Measurements from ENCODE around the gene OSBPL10.

OSBPL10 gene

DNA sequence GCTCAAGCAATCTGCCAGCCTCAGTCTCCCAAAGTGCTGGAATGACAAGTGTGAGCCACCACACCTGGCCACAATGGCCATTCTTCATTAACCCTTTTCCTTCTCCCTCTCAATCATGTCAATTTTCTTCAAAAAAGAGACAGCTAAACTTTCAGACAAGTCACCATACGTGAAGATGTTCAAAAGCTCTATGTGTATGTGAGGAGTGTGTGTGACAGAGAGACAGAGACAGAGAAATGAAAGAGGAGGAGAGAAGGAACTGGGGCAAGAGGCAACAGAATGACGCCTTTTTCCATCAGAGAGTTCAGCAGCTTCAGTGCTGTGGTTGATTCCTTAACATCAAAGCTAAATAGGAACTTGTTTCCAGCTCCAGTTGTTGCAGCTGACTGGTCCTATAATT lies 27.4 kb downstream of the OSBPL10 start:
- no peak for DNase-seq

DNA sequence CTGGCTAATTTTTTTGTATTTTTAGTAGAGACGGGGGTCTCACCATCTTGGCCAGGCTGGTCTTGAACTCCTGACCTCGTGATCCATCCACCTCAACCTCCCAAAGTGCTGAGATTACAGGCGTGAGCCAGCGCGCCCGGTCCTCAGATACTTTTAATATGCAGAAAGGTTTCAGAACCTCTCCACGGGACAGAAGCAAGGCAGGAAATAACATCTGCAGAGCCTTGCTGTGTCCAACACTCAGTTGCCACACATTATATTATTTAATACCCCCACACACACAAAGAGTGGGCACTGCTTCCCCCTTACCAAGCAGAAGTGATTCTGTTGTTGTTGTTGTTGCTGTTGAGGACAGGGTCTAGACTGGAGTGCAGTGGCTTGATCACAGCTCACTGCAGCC lies 28.0 kb downstream of the OSBPL10 start:
- no peak for DNase-seq

DNA sequence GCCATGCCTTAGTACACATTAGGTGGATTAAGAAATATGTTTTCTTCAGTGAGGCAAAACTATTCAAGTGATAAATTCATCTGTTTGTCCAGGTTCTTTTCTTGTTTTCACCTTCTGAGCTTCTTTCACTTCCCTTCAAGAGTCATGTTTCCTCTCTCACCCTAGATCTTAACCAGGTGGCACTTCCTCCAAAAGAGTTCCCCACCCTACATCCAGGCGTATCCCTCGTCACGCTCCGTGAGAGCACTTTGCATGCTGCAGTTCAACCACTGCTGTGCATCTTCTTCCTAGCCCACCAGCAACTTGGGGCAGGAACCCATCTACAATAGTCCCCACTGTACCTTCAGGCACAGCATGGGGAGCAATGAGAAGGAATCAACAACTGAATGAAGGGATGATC lies 28.9 kb downstream of the OSBPL10 start:
- no peak for DNase-seq

DNA sequence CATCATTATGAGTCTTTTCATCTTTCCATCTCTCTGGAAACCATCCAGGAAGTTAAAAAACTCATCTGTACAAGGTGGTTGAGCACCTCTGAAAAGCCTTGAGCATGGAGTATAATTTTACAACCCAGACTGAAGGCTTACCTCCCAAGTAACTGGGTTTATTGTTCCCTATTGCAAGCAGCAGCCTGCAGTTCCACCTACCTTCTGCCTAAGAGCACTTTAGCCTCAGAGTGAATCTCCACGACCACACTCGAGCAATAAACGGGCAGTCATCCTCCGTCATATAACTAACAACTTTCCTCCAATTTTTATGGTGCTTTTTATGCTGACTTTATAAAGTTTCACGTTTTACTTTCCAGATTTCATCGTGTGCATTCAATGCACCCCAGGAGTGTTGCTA lies 32.8 kb downstream of the OSBPL10 start:
- DNase-seq: no peak

DNA sequence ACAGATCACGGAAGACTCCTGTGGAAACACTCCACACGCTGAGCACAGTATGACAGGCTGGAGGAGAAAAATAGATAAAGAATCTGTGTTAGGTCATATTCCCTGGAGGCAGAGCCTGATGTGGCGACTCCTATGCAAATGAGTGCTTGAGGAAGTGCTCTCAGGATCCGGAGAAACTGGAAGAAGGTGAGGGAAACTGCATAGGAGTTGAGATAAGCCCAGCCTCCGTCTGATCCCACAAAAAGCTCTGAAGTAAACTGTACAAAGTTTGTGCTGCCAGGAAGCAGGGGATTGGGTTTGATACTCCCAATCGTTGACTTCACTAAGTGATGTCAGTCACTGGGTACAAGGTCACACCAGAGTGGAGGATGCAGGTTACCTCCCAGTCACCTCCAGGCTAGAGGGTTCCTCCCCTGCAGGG lies 33.4 kb downstream of the OSBPL10 start:
- no peak for DNase-seq

DNA sequence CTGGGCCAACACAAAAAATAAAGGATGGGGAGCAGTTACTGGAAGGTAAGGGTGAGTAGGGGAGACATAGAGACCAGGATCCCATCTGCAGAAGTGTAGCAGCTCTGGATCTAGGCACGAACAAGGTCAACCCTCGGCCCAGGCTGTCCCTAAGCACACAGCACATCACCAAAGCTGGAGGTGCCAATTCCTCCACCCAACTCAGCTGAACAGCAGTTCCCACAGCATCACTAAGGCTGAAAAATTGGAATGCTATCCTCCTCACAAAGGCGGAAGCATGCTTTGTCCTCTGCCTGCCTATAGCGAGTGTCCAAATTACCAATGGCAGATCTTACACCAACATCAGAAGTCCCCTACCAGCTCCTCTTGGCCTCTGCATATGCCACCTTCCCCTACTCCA lies 33.9 kb downstream of the OSBPL10 start:
- DNase-seq: no peak

DNA sequence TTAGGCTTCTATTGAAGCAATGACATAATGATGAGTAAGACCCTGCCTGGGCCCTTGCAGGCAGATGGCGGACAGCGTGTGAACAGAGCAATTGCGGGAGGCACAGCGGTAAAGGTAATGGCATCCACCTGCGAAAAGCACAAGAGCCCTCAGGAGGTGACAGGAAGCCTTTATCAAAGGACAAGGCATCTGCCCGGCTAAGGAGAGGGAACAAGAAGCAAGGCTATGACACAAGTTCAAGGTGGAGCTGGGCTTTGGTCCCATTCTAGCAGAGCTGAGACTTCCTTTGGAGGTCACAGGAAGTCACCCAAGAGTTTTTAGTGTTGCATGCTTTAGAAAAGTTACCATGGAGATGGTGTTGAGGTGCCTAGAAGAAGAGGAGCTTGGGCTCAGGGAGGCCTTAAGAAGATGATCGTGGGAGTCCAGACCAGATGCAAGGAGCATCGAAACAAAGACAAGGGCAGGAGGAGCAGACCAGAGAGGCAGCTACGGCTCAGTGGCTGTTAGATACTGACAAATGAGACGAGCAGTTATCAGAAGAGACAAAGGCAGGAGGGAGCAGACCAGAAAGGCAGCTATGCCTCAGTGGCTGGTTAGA lies 34.5 kb downstream of the OSBPL10 start:
- no peak for DNase-seq

DNA sequence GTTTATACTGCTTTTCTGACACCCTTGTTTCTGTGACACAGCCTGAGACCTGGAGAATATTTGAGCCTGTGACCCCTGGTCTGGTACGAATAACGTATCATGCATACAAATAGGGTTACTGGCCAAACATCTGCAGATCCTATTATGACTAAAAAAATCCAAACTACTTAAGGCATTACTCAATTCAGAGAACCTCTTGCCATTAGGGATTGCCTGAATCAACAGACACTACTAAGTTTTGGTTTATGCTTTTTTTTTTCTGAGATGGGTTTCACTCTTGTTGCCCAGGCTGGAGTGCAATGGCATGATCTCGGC lies 35.4 kb downstream of the OSBPL10 start:
- DNase-seq: no peak

DNA sequence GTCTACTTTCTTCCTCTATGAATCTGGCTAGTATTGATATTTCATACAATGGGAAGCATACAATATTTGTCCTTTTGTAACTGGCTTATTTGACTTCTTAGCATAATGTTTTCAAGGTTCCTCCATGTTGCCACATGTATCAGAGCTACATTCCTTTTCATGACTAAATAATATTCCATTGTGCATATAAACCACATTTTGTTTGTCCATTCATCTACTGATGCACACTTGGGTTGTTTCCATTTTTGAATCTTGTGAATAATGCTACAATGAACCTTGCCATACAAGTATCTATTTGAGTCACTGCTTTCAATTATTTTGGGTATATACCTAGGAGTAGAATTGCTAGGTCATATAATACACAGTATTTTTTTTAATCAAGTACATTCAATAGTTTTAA lies 38.0 kb downstream of the OSBPL10 start:
- no peak for DNase-seq

DNA sequence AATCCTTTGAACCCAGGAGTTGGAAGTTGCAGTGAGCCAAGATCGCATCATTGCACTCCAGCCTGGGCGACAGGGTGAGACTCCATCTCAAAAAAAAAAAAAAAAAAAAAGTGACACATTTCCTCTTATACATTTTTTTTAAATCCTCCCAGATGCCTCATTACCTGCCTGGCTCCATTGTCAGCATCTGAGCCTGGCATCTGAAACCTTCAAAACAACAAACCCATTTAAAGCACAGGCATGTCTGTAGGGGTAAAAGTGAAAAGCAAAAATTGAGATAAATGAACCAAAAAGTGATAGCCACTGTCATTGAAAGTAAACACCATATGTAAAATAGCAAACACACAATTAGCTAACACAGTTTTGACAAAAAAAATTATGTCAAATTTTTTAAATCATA lies 38.6 kb downstream of the OSBPL10 start:
- DNase-seq: no peak

DNA sequence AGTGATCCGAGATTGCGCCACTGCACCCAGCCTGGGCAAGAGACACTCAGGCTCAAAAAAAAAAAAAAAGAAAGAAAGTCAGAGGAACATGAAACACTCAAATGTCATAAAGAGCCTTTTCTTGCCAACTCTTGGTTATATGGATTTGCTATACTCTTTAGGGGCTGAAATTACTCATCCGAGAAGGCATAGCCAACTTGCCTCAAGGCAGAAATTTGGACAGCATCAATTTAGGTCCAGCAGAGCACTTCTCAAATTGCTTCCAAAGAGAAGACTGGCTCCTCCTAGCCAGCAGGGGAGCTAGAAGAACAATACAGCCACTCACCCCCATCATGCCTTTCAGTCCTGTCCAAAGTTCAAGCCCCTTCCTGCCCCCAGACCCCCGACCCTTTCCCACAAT lies 43.8 kb downstream of the OSBPL10 start:
- no peak for DNase-seq

DNA sequence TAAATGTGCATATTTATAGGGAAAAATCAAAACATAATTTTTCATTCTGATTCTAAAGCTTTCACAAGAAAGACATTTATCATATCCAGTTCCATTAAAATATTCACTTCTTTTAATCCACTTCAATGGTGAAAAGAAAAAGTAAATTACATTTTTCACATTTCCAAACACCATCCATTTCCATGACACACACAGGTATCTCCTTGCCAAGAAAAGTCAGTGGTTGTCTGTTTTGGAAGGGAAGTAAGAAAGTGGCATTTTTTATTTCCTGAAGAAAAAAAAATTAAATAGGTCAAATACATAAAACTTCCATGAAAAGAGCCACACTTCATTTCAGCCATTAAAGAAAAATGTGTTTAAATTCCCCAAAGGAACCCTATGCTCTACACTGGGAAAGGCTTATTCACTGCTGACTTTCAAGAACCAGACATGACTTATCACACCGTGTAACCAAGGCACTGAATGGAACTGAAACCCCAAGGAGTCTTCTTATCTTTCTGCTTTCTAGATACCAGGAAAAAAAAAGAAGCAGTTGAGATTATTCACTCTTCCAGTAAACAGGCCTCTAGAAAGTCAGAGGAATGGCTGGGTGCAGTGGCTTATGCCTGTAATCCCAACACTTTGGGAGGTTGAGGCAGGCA lies 44.5 kb downstream of the OSBPL10 start:
- no peak for DNase-seq

DNA sequence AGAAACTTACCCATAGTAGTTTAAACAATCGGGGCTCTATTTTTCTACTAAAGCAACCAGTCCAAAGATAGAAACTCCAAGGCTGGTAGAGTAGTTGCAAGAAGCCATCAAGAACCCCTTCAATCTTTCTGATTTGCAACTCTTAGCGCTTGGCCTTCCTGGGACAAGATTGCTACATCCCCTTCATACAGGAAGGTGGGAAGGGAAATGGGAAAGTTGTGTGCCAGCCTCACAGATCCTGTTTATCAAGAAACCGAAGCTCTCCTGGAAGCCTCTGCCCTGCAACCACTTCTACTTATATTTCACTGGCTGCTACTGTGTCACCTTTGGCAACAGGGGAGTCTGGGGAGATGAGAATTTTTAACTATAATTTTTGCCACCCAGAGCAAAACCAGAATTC lies 46.2 kb downstream of the OSBPL10 start:
- no peak for DNase-seq

DNA sequence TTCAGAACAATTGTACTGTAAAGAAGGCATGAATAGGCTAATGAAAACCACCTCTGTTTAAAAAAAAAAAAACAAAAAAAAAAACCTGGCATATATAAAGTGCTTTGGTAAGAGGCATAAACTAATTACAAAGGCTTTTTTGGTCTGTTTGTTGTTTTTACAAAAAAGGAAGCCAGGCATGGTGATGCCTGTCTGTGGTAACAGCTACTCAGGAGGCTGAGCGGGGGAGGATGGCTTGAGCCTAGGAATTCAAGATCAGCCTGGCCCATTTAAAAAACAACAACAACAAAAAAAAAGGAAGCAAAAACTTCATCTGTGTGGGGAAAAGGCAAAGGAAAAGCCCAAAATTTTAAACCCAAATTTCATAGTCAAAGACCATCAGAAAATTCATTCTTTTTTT lies 47.0 kb downstream of the OSBPL10 start:
- no peak for DNase-seq

DNA sequence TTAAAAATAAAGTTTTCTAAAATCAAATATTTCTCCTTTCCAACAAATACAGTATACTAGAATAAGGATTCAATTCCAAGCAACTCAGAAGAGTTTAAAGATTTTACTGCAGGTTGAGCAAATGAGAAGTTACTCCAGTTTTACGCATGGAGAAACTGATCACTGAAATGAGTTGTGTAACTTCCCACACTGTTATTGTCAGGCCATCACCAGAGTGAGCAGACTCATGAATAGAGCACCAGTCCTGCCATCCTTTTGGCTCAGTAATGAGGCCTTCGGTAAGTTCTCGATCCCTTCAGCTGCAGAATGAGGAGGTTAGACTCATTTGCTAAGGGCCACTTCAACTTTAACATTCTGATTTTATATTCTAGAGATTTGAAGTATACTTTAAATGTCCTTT lies 48.1 kb downstream of the OSBPL10 start:
- DNase-seq: no peak

DNA sequence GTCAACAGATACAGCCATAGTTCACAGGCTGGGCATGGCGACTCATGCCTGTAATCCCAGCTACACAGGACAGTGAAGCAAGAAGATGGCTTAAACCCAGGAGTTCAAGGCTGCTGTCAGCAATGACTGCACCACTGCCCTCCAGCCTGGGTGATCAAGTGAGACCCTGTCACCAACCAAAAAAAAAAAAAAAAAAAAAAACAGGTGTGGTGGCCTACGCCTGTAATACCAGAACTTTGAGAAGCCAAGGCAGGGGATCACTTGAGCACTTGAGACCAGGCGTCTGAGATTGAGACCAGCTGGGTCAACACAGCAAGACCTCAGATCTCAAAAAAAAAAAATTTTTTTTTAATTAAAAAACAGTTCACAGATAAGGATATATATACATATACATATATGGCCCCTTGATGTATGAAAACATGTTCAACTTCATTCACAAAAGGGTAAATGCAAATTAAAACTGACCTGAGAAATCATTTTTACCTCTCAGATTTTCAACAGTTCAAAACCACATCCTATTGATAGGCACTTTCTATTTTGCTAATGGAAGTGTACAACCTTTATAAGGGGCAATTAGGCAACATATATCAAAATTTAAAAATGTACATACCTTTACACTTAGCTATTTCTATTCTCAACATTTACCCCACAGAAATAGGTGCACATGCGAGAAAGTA lies 51.1 kb downstream of the OSBPL10 start:
- DNase-seq: no peak

DNA sequence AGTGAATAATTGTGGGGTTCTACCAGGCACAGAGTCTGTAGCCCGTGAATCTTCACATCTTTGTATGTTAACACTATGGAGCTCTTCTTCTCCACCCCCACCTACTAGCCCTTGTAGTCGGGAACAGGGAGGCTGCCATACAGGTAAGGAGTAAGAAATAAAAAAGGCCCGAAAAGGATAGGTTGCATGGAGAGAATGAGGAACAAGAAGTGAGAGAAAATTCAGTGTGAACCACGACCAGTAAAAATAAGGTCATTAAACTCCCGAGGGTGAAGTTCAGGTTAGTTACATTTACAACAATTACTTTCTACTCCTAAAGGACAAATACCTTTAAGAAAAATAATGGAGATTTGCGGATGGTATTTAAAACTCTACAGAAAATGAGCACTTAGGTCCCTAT lies 53.3 kb downstream of the OSBPL10 start:
- DNase-seq: no peak

DNA sequence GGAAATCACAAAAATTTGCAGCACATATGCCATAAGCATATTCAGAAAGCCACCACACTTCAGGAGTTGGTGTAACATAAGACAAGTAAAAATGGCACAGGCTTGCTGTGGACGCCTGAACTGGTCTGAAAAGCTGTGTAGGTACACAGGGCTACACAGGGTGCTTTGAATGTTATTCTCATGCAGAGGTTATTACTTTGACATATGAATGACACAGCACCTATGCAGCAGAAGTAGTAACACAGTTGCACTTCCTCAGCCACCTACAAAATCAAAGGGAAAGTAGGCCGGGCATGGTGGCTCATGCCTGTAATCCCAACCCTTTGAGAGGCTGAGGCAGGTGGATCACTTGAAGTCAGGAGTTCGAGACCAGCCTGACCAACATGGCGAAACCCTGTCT lies 54.5 kb downstream of the OSBPL10 start:
- no peak for DNase-seq

DNA sequence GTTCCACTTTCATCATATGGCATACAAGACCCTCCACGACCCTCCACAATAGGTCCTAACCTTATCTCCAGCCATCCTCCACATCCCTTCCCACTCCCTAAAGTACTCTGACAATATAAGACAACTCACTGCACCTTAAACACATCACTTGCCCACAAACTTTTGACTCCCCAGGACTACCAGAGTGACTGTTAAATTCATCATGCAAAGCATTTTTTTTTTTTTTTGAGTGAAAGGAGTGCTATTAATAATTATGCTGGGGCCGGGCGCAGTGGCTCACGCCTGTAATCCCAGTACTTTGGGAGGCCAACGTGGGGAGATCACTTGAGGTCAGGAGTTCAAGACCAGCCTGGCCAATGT lies 55.8 kb downstream of the OSBPL10 start:
- DNase-seq: no peak

DNA sequence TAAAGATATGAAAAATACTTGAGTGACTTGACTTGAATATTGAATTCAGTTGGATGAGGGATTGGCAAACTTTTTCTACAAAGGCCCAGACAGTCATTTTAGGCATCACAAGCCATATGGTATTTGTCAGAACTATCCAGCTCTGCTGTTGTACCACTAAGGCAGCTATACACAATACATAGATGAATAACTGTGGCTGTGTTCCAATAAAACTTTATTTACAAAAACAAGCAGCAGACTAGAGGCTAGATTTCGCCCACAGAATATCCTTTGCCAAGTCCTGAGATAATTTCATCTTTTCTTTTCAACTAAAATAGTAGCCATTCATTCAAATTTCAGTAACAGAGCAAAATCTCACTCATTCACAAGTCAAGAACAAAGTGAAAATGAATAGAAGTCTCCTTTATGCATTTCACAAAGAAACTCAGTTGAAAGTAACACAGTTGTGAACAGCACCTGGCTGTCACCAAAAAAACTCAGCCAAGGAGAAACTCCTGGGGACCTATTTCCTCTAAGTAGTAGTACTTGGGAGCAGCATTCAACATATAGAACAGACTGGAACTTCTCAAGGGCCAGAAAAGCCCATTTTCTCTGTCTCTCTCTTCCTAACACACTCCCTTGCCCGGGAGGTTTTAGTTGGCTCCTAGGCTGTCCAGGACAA lies 56.3 kb downstream of the OSBPL10 start:
- DNase-seq: no peak

DNA sequence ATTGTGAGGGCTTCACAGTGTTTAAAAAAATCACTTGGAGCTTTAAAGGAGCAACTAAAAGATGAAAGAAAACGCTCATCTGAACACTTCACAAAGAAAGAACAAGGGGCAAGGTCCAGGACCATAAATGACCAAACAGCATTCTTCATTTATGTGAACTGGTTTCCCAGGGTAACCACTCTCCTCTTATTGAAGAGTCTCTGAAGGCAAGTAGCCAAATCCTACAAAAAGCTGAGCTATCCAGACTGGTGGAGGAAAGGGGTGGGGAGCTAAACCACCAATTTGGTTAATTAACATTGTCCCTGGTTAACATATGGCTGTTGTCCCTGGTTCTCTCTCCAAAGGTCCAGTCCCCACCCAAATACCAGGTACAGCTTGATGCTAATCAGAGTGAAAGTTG lies 58.1 kb downstream of the OSBPL10 start:
- no peak for DNase-seq

DNA sequence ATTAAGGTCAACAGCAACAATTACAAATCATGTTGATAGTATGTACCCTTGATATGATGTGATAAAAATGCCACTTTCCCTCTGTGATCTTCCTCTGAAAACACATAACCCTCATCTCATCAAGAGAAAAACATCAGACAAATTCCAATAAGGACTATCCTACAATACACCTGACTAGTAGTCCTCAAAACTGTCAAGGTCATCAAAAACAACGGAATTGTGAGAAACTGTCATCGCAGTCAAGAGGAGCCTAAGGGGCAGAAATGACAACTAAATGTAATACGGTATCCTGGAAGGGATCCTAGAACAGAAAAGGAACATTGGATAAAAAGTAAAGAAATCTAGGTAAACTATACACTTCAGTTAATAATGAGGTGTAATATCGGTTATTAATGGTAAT lies 59.2 kb downstream of the OSBPL10 start:
- DNase-seq: no peak

DNA sequence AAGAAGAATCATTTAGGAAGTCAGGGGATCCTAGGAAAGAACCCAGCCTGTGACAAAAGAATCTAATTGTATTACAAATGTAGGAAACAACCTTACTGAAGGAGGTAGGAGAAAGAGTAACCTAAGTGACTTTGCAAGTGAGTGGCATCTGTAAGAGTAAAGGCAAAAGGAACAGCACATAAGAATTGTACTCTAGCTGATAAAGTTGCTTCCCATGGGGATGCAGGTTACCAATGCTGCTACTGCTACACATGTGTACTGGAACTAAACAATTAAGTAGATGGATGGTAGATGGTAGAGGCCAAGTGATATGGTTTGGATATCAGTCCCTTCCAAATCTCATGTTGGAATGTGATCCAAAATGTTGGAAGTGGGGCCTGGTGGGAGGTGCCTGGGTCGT lies 60.8 kb downstream of the OSBPL10 start:
- DNase-seq: no peak

DNA sequence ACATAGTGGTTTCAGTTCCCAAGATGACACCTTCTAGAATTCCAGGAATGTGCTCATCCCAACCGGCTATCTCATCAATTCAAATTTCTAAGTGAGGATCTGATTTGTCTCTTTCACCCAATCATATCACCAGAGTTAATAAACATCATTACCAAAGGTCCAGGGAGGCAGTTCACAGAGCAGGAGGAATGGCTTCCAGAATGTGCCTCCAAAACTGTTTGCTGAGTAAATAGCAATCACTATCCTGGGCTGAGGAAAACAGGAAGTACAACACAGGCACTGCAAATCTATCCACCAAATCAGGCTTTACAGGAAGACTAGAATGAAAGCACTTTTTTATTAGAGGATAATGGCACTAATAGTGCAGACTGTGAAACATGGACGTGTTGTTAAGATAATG lies 61.5 kb downstream of the OSBPL10 start:
- no peak for DNase-seq

Measured in activated naive CD4-positive, alpha-beta T cell treated with Interleukin-2 at 50 U/mL for 16 hours (primary cell).